ENCODE results near the gene SH3BGRL3.
"Not testable (repeated sequence)": the region's sequence is repeated elsewhere in the genome, so short reads cannot be mapped to it uniquely, and the experiment has no call there.

Gene SH3BGRL3

GRCh38 chr1:26291939-26292338 lies 12.1 kb downstream of the SH3BGRL3 start:
- no peak for DNase-seq

GRCh38 chr1:26292735-26293134 lies 12.8 kb downstream of the SH3BGRL3 start:
- not testable (repeated sequence) for DNase-seq

GRCh38 chr1:26293911-26294463 lies 14.1 kb downstream of the SH3BGRL3 start:
- DNase-seq, result no peak

GRCh38 chr1:26295194-26296138 lies 15.6 kb downstream of the SH3BGRL3 start:
- DNase-seq, result no peak

GRCh38 chr1:26296340-26297056 lies 16.6 kb downstream of the SH3BGRL3 start:
- no peak for DNase-seq

GRCh38 chr1:26297057-26297790 lies 17.3 kb downstream of the SH3BGRL3 start:
- no peak for DNase-seq

GRCh38 chr1:26297791-26298124 lies 17.9 kb downstream of the SH3BGRL3 start:
- no peak for DNase-seq

- no peak for DNase-seq
These were observed 20.8 kb downstream of the SH3BGRL3 start for GRCh38 chr1:26300578-26301275.

- no peak for DNase-seq
These were observed 23.0 kb downstream of the SH3BGRL3 start for GRCh38 chr1:26302733-26303405.

GRCh38 chr1:26305667-26306289 lies 25.9 kb downstream of the SH3BGRL3 start:
- no peak for DNase-seq

- peak; percentile 91 to 96 for DNase-seq
These were observed 26.7 kb downstream of the SH3BGRL3 start, which contains the start of gene UBXN11 for GRCh38 chr1:26306290-26307229. UBXN11 (minus strand) TSS chr1:26306636; CDS start chr1:26302883, 3,753 bp downstream.

GRCh38 chr1:26307363-26307781 lies 27.5 kb downstream of the SH3BGRL3 start:
- DNase-seq, result no peak

GRCh38 chr1:26307966-26308899 lies 28.3 kb downstream of the SH3BGRL3 start:
- DNase-seq, result not testable (repeated sequence)

- DNase-seq, result no peak
These were observed 34.6 kb downstream of the SH3BGRL3 start for GRCh38 chr1:26314501-26314900.

- DNase-seq, result no peak
These were observed 36.3 kb downstream of the SH3BGRL3 start for GRCh38 chr1:26315874-26316850.

- no peak for DNase-seq
These were observed 37.3 kb downstream of the SH3BGRL3 start for GRCh38 chr1:26317146-26317545.

- no peak for DNase-seq
These were observed 37.9 kb downstream of the SH3BGRL3 start, which contains the start of gene CD52 for GRCh38 chr1:26317612-26318337. CD52 (plus strand) TSS chr1:26317958; CDS start chr1:26318018, 60 bp downstream.

Measured in NCI-H2081 (cell line).